HG03558 (cell line): ENCODE data around the gene BNIP2.
A peak's percentile ranks its signal among the peaks of the same experiment; 100 is the strongest.
"Not testable (repeated sequence)": the region's sequence is repeated elsewhere in the genome, so short reads cannot be mapped to it uniquely, and the experiment has no call there.

Source experiments
- ATAC-seq: cut with Tn5 transposase; IDR thresholded peaks from one replicate; pipeline ENCODE4 v1.9.1; 2021; ENCODE audit warnings: moderate number of reproducible peaks; ENCODE audit not compliant: unreplicated experiment; ENCODE audit errors: extremely low read depth

The BNIP2 gene

DNA sequence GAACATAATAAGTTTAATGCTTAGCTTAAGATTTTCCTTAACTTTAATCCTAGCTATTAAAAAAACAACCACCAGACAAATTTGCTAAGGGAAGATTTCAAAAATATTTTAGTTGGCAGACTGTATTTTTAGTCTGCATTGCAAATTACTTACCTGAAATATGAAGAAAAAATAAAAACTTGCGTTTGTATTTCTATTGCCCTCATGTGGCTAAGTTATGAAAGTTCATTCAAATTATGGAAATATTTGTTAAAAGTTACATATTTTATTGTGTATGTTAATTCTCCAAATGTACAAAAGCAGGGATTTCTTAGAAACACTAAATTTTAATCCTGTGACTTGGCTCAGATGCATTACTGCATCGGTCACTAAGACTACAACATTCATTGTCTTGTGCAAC lies 46.8 kb downstream of the BNIP2 start:
- no peak for ATAC-seq

DNA sequence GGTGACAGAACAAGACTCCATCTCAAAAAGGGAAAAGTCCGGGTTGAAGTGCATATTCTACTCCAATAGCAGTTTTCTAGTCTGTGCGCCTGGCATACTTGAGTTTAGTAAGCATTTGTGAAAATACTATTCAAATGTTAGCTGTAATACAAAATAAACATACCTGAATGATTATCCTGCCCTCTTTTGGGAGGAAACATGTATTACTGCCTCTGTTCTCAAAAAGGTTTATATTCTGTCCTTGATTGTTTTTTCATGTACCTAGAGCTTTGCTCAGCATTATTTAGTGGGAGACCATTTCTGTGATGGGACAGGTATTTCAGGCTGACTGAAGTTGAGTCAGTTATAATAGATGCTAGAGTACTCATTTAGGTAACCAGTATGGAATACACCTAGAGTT lies 51.6 kb downstream of the BNIP2 start:
- ATAC-seq = not testable (repeated sequence)

DNA sequence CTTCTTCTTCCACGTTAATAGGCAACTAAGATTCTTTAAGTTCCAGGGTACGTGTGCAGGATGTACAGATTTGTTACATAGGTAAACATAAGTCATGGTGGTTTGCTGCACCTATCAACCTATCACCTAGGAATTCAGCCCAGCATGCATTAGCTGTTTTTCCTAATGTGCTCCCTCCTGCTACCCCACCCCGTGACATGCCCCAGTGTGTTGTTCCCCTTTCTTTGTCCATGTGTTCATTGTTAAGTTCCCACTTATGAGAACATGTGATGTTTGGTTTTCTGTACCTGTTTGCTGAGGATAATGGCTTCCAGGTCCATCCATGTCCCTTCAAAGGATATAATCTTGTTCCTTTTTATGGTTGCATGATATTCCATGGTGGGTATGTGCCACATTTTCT lies 52.9 kb downstream of the BNIP2 start:
- ATAC-seq = no peak

DNA sequence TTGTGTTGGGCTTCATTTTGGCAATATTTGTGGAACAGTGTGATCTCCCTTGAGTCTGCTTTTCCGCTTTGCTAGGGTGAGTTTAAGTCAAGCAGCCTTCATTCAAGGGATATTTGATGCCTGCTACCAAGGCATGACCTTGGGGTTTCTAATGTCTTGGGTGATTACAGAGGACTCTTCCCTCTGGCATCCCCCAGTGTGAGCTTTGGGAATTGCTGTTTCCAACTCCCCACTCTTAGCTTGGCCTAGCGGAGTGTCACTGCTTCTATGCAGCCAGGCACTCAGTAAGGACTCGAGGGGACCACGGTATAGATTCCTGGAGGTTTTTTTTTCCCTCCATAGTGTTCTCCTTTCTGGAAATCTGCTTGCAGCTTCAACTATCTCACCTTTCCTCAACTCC lies 56.4 kb downstream of the BNIP2 start:
- no peak for ATAC-seq

DNA sequence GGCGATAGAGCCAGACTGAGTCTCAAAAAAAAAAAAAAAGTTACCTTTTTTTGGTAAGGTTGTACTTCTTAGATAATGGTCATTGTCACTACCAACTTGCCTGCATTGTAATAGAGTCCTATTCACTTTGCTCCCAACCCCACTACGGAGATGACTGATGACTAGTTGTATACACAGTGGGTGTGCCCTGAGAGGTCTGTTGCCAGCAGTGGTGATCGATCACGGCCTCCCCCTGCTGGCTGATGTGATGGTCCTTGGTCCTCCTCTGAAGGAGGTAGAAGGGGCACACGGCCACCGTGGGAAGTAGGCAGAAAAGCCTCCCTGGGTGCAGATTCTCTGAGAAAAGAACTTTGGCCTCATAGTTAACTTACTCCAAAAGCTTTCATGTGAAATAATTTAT lies 66.8 kb downstream of the BNIP2 start:
- peak; percentile 46 for ATAC-seq

DNA sequence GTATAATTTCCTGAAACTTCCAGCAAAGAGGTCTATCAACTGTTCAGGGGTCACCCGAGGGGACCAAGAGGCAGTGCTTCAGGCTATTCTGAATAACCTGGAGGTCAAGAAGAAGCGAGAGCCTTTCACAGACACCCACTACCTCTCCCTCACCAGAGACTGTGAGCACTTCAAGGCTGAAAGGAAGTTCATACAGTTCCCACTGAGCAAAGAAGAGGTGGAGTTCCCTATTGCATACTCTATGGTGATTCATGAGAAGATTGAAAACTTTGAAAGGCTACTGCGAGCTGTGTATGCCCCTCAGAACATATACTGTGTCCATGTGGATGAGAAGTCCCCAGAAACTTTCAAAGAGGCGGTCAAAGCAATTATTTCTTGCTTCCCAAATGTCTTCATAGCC lies 70.7 kb downstream of the BNIP2 start:
- ATAC-seq = no peak

DNA sequence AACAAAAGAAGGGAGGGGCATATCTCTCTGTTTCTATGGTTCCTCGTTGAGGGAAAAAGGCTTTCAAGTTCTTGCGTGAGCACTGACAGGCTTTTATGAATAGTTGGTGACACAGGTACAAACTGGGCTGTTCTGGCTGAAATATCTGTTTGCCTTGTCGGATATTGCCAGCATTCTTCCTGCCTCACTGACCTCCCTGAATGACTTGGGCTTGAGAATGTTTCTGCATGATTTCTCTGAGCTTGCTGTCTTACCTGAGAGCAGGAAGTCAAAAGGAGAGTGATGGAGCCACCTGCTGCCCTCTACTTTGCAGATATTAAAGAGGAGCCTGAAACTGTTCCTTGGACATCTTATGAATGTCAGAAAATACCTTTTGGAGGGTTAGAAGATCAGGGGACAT lies 72.7 kb downstream of the BNIP2 start:
- no peak for ATAC-seq

DNA sequence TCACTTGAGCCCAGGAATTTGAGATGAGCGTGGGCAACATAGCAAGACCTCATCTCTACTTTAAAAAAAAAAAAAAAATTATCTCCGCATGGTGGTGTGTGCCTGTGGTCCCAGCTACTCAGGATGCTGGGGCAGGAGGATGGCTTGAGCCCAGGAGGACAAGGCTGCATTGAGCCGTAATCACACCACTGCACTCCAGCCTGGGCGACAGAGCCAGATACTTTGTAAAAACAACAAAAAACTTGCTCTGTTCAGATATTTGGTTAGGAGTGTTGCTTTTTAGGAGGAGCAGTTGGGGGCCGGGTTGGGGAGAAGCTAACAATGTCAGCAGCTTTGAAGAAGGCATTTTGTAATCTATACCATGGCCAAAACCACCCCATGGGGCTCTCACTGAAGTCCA lies 73.5 kb downstream of the BNIP2 start:
- ATAC-seq = no peak

DNA sequence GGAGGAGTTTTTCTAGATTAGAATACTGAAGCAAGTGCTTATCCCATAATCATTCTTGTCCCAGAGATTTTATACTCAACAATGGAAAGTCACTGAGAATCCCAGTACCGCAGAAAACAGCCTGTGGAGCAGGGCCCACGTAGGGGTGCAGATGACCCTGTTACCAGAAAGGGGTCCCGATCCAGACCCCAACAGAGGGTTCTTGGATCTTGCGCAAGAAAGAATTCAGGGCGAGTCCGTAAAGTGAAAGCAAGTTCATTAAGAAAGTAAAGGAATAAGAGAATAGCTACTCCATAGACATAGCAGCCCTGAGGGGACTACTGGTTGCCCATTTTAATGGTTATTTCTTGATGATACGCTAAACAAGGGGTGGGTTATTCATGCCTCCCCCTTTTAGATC lies 75.0 kb downstream of the BNIP2 start:
- no peak for ATAC-seq

DNA sequence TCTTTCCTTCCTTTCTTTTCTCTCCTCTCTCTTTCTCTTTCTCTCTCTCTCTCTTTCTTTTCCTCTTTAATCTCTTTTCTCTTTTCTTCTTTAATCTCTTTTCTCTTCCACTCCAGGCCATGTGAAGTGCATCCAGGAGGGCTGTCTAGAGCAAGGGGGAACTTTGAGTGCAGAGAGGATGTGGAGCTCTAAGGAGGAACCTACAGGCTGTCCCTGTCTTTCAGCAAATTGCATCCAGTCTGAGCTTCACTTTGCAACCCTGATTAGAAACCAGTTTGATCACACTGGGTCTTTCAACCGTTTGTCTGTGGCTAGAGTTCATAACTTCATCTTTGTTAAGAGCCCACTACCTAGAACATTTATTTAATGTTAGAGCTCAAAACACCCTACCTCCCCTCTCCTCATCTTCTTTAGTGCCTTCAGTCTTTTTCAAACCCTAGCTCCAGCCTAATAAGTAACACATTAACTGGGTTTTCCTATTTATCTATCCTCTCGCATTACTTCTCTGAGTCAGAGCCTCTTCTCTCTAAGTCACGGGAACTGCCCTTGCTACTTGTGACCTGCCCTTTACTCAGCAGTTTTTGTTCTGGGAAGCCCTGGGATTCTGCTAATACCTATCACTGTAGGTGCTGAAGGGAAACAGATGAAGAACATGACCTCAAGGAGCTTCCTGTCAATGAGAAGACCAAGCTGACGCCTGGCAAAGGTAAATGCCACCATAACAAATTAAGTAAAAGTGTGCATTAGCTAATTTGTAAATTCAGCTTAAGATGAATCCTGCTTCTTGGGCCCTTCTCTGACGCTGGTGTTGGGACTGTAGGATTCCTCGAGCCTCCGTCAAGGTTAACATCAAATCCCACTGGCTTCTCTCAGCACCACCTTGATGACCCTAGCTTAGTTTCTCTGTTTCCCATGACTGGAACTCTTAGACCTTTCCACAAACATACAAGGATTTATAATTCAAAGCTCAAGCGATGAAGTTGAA lies 77.6 kb downstream of the BNIP2 start, which contains the start of gene GCNT3:
Gene GCNT3 (plus strand): TSS at position 508 of the 985 bp plus-strand sequence. CDS start 6,456 bp downstream, outside the sequence.
- ATAC-seq = no peak

DNA sequence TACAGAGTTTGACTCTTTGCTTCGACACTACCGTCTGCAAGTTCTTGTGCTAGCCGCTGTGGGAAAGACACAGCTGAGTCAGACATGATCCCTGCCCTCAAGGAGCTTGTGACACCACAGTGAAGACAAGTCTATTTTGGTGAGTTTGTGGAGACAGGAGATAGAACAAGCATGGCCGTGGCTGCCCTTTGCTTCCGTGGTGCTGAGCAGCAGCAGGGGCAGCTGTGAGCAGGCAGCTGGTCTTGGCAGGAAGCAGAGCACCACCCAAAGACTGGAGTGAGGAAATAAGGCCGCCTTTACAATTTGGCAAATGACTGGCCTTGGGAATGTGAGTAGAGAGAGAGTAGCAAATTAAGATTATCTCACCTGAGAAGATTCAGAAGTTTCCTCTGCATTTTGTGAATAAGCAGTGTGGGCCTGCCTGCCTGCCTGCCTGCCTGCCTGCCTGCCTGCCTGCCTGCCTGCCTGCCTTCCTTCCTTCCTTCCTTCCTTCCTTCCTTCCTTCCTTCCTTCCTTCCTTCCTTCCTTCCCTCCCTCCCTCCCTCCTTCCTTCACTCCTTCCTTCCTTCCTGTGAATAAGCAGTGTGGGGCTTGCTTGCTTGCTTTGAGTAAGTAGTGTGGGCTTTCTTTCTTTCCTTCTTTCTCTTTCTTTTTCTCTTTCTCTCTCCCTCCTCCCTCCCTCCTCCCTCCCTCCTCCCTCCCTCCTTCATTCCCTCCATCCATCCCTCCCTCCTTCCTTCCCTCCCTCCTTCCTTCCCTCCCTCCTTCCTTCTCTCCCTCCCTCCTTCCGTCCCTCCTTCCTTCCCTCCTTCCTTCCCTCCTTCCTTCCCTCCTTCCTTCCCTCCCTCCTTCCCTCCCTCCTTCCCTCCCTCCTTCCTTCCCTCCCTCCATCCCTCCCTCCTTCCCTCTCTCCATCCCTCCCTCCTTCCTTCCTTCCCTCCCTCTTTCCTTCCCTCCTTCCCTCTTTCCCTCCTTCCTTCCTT lies 79.1 kb downstream of the BNIP2 start:
- ATAC-seq = no peak
